ENCODE data around the gene COL6A1. TPM values are rescaled to one million over a fixed set of nuclear protein-coding genes. Genes with fewer than 3 reads are reported as not detected.

Gene COL6A1
- total RNA-seq, 1 experiment from 2014 or later = 193 TPM

DNA sequence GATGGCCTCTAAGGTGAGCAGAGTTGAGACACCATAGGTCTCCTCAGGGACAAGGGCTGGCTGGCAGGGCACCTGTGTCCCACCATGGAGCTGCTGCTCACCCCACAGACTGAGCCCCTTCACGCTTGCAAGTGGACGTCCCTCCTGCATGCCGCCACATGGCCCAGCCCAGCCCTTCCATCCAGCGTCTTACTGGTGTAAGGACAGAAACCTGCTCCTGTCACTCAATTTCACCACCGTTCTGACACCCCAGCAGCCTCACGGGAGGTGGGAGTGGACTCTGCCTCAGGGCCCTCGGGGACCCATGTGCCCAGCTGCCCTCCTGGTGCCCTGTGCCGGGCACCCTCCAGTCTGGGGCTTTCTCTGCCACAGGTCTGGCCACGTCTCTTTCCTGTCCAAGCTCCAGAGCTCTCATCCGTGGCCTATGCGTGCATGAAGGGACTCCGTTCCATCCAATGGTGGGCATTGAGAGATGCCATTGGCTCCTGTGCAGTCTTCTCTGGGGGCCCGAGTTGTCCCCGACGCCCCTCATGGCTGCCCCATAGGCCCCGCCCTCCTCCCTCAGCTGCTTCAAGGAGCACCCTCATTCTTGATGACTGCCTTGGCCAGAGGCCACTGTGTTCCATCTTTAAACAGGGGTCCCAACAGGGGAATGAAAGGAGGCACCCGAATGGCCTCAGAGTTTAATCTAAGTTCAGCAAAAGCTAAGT, 42.6 kb upstream of the COL6A1 start:
- Mint-ChIP-seq H3K9me3 (no peaks in the 10 kb centered on the region), H3K4me1 (peaks cover 0 to 2% of the 10 kb centered on the region in 2 experiments; a peak in 2 of 4 replicates), H3K27ac (no peak overlapping the region), H3K36me3 (ENCODE audit: insufficient read depth in 1 of 3, low read depth in 3 of 3) (no peaks in the 10 kb centered on the region), H3K4me3 (no peak overlapping the region), H3K27me3 (ENCODE audit: low read depth) (peaks cover 25% of the 10 kb centered on the region)
- peak overlapping the region; percentile 12; the same call in 1 of the 2 replicates for H3K14ac ChIP-seq (ENCODE audit: insufficient read depth, low read length)
- H3K4me1 ChIP-seq (ENCODE audit: insufficient read depth, low read length) = no peaks in the 10 kb centered on the region
- H3K4me2 ChIP-seq (ENCODE audit: insufficient read depth, insufficient read length, low read length) = no peak overlapping the region
- no peaks in the 10 kb centered on the region for H4K20me1 ChIP-seq (ENCODE audit: control insufficient read depth, insufficient read depth, insufficient read length)
- no peak overlapping the region for H2BK12ac ChIP-seq (ENCODE audit: insufficient read length, low read depth, low read length)
- no peak overlapping the region for H2AK5ac ChIP-seq (ENCODE audit: insufficient read length, low read length)
- no peak overlapping the region for H2BK120ac ChIP-seq (ENCODE audit: low read depth, low read length, poor library complexity, severe bottlenecking)
- H2BK20ac ChIP-seq (ENCODE audit: low read depth, low read length, poor library complexity, severe bottlenecking) = no peak overlapping the region
- no peaks in the 10 kb centered on the region for H3K23me2 ChIP-seq (ENCODE audit: insufficient read length, low read depth, low read length, poor library complexity, severe bottlenecking)
- TF ChIP-seq, protein P1, sequence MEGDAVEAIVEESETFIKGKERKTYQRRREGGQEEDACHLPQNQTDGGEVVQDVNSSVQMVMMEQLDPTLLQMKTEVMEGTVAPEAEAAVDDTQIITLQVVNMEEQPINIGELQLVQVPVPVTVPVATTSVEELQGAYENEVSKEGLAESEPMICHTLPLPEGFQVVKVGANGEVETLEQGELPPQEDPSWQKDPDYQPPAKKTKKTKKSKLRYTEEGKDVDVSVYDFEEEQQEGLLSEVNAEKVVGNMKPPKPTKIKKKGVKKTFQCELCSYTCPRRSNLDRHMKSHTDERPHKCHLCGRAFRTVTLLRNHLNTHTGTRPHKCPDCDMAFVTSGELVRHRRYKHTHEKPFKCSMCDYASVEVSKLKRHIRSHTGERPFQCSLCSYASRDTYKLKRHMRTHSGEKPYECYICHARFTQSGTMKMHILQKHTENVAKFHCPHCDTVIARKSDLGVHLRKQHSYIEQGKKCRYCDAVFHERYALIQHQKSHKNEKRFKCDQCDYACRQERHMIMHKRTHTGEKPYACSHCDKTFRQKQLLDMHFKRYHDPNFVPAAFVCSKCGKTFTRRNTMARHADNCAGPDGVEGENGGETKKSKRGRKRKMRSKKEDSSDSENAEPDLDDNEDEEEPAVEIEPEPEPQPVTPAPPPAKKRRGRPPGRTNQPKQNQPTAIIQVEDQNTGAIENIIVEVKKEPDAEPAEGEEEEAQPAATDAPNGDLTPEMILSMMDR (conservative IDR thresholded peaks at IDR 0.05) = no peak
- H2BK15ac ChIP-seq (ENCODE audit: low read depth, low read length) = no peak overlapping the region
- H2BK5ac ChIP-seq (ENCODE audit: insufficient read length, low read length) = no peak overlapping the region
- H3K9me3 ChIP-seq (ENCODE audit: control insufficient read depth, low read depth, low read length) = no peaks in the 10 kb centered on the region
- H3K18ac ChIP-seq (ENCODE audit: insufficient read length, low read depth, low read length) = no peak overlapping the region
- H3K9ac ChIP-seq (ENCODE audit: extremely low read depth, insufficient read length, low read length) = no peak overlapping the region
- no CpG with 5 or more reads among the region's 17 CpGs for WGBS (ENCODE audit: extremely low coverage, insufficient read length, low lambda C conversion rate)
- H2AFZ ChIP-seq (ENCODE audit: low read length) = no peak overlapping the region
- no peak overlapping the region for H4K5ac ChIP-seq (ENCODE audit: insufficient read length, low read depth, low read length)
- no peak for DNase-seq
- H3K27me3 ChIP-seq (ENCODE audit: insufficient read depth, low read length) = no peaks in the 10 kb centered on the region
- H3K56ac ChIP-seq (ENCODE audit: insufficient read length, low read depth, low read length) = no peak overlapping the region
- H3K4ac ChIP-seq (ENCODE audit: low read depth, low read length) = no peak overlapping the region
- no peaks in the 10 kb centered on the region for H3K79me1 ChIP-seq (ENCODE audit: insufficient read depth, low read depth, low read length, poor library complexity, severe bottlenecking)
- H4K8ac ChIP-seq (replicated peaks; ENCODE audit: insufficient read length, low read depth, low read length) = no peak overlapping the region
- no peaks in the 10 kb centered on the region for H3K79me2 ChIP-seq (ENCODE audit: insufficient read depth, low read length)
- H3T11ph ChIP-seq (ENCODE audit: low read length) = no peak overlapping the region
- no peak overlapping the region for H3K27ac ChIP-seq (ENCODE audit: insufficient read length, low read depth, low read length)
- no peak overlapping the region for H4K91ac ChIP-seq (ENCODE audit: insufficient read length, low read depth, low read length)
- H3K23ac ChIP-seq (ENCODE audit: insufficient read length, low read depth, low read length) = no peak overlapping the region
